HepG2 (cell line): ENCODE data around the gene DMXL2. TPM values are rescaled to one million over a fixed set of nuclear protein-coding genes. Genes with fewer than 3 reads are reported as not detected.

Source experiments
- ADNP ChIP-seq: sonication (generic); formaldehyde crosslinking; IDR thresholded peaks from 2 replicates; pipeline ENCODE4 v1.4.0; 2020; ENCODE audit warnings: missing genetic modification reagents
- AGO2 ChIP-seq: fragments of 200-400 bp; formaldehyde crosslinking; optimal IDR thresholded peaks from 2 replicates; pipeline ENCODE3; 2017; ENCODE audit warnings: mild to moderate bottlenecking, low read depth, low read length, moderate library complexity
- AKAP8 ChIP-seq: sonication (generic); formaldehyde crosslinking; IDR thresholded peaks from 2 replicates; pipeline ENCODE4 v1.5.1; 2020; ENCODE audit warnings: mild to moderate bottlenecking, missing genetic modification reagents
- CBFB ChIP-seq: sonication (generic); formaldehyde crosslinking; IDR thresholded peaks from 2 replicates; pipeline ENCODE4 v1.4.0; 2020; ENCODE audit warnings: missing genetic modification reagents
- CCDC6 ChIP-seq: sonication (generic); formaldehyde crosslinking; IDR thresholded peaks from 2 replicates; pipeline ENCODE4 v1.8.1; 2022; ENCODE audit warnings: mild to moderate bottlenecking, missing genetic modification reagents, moderate library complexity
- DRAP1 ChIP-seq: IDR thresholded peaks from 2 replicates; pipeline ENCODE4 v1.6.1; 2016; ENCODE audit warnings: missing genetic modification reagents, missing compliant biosample characterization
- HES4 ChIP-seq: sonication (generic); formaldehyde crosslinking; IDR thresholded peaks from 2 replicates; pipeline ENCODE4 v1.9.0; 2021; ENCODE audit warnings: mild to moderate bottlenecking, missing genetic modification reagents, borderline replicate concordance
- KDM5A ChIP-seq: fragments of 200-600 bp; sonication (generic); IDR thresholded peaks from 2 replicates; pipeline ENCODE4 v1.7.0; 2018; ENCODE audit warnings: antibody characterized with exemption, mild to moderate bottlenecking, low read length, borderline replicate concordance
- KDM5B ChIP-seq: sonication (generic); formaldehyde crosslinking; IDR thresholded peaks from 2 replicates; pipeline ENCODE4 v1.4.0; 2020; ENCODE audit warnings: missing genetic modification reagents, mild to moderate bottlenecking, borderline replicate concordance
- KMT2A ChIP-seq: sonication (generic); formaldehyde crosslinking; IDR thresholded peaks from 2 replicates; pipeline ENCODE4 v1.4.0; 2020; ENCODE audit warnings: missing genetic modification reagents
- MED1 ChIP-seq: sonication (generic); formaldehyde crosslinking; IDR thresholded peaks from 2 replicates; pipeline ENCODE4 v1.4.0; 2020; ENCODE audit warnings: missing genetic modification reagents
- NAIF1 ChIP-seq: sonication (generic); formaldehyde crosslinking; IDR thresholded peaks from 2 replicates; pipeline ENCODE4 v1.5.0; 2020; ENCODE audit warnings: mild to moderate bottlenecking, missing genetic modification reagents, borderline replicate concordance
- NBN ChIP-seq: fragments of 450-650 bp; conservative IDR thresholded peaks from 2 replicates; pipeline ENCODE4 v1.6.1; 2017
- PCBP1 ChIP-seq: fragments of 200-400 bp; formaldehyde crosslinking; IDR thresholded peaks from 2 replicates; pipeline ENCODE4 v1.6.1; 2017; ENCODE audit warnings: mild to moderate bottlenecking, low read depth, low read length, borderline replicate concordance
- POGZ ChIP-seq: sonication (generic); formaldehyde crosslinking; IDR thresholded peaks from 2 replicates; pipeline ENCODE4 v1.4.0; 2020; ENCODE audit warnings: mild to moderate bottlenecking, missing genetic modification reagents
- SPEN ChIP-seq: sonication (generic); formaldehyde crosslinking; IDR thresholded peaks from 2 replicates; pipeline ENCODE4 v1.5.1; 2020; ENCODE audit warnings: low read depth, mild to moderate bottlenecking, missing genetic modification reagents
- TBP ChIP-seq: sonication (generic); formaldehyde crosslinking; IDR thresholded peaks from 2 replicates; pipeline ENCODE4 v1.5.0; 2020; ENCODE audit warnings: missing genetic modification reagents
- TBX2 ChIP-seq: sonication (generic); formaldehyde crosslinking; IDR thresholded peaks from 2 replicates; pipeline ENCODE4 v1.5.0; 2020; ENCODE audit warnings: missing genetic modification reagents, mild to moderate bottlenecking, borderline replicate concordance
- TFDP1 ChIP-seq: IDR thresholded peaks from 2 replicates; pipeline ENCODE4 v1.6.1; 2016; ENCODE audit warnings: missing compliant biosample characterization, missing genetic modification reagents, borderline replicate concordance
- THAP11 ChIP-seq: IDR thresholded peaks from 2 replicates; pipeline ENCODE4 v1.6.1; 2016; ENCODE audit warnings: missing biosample characterization, missing genetic modification reagents
- YEATS2 ChIP-seq: sonication (generic); formaldehyde crosslinking; IDR thresholded peaks from 2 replicates; pipeline ENCODE4 v1.4.0; 2020; ENCODE audit warnings: missing genetic modification reagents, borderline replicate concordance
- ZFP1 ChIP-seq: IDR thresholded peaks from 2 replicates; pipeline ENCODE4 v1.6.1; 2016
- ZFY ChIP-seq: sonication (generic); formaldehyde crosslinking; IDR thresholded peaks from 2 replicates; pipeline ENCODE4 v1.4.0; 2020; ENCODE audit warnings: missing genetic modification reagents
- ZNF251 ChIP-seq: sonication (generic); formaldehyde crosslinking; IDR thresholded peaks from 2 replicates; pipeline ENCODE4 v1.9.0; 2021; ENCODE audit warnings: mild to moderate bottlenecking, missing genetic modification reagents
- ZNF326 ChIP-seq: sonication (generic); formaldehyde crosslinking; IDR thresholded peaks from 2 replicates; pipeline ENCODE4 v1.4.0; 2020; ENCODE audit warnings: missing genetic modification reagents, borderline replicate concordance
- ZNF564 ChIP-seq: sonication (generic); formaldehyde crosslinking; IDR thresholded peaks from 2 replicates; pipeline ENCODE4 v1.8.1; 2023; ENCODE audit warnings: mild to moderate bottlenecking, missing genetic modification reagents
- ZNF691 ChIP-seq: sonication (generic); formaldehyde crosslinking; IDR thresholded peaks from 2 replicates; pipeline ENCODE4 v1.4.0; 2020; ENCODE audit warnings: missing genetic modification reagents, low read depth, mild to moderate bottlenecking, borderline replicate concordance
- polyA plus RNA-seq, 8 experiments: library from polyadenylated mRNA; depleted of rRNA in 3 of 8; stranded (reverse) in 7 of 8; unstranded in 1 of 8; fragments of >200 nt; fragmentation: Illumina TruSeq in 4 of 8; extraction: Trizol in 4 of 8; gene quantifications; 2 replicates each; pipeline versions ENCODE4 v1.2.1 to v1.2.3, GENCODE V29; 2011 to 2016; ENCODE audit warnings: low read depth in 4 of 8, missing spikeins in 1 of 8, mixed read lengths in 1 of 8; ENCODE audit not compliant: insufficient read depth in 1 of 8
- total RNA-seq, 5 experiments: library from RNA; depleted of rRNA; stranded (reverse); fragments of >200 nt; fragmentation: Illumina TruSeq; extraction: Trizol; gene quantifications; 2 replicates each; pipeline ENCODE4 v1.2.3, GENCODE V29; 2016; ENCODE audit warnings: low read depth in 1 of 5
- TF ChIP-seq, protein P1 (sequence below): sonication (generic); formaldehyde crosslinking; conservative IDR thresholded peaks from 2 replicates; pipeline ENCODE4 v1.8.0; 2022; ENCODE audit warnings: low read depth, missing genetic modification reagents

The DMXL2 gene
- total and polyA plus RNA-seq, 2 of the 13 experiments (the other 11 are each of a cell fraction or from before 2014, with no cell fraction given), result 11.6 to 15.3 TPM

- TF ChIP-seq ZFP1 (CRISPR knock-in tag) (no peak), ZNF691 (CRISPR knock-in tag) (peak; percentile 19; the same call in 1 of the 2 replicates), TBP (CRISPR knock-in tag) (no peak), NAIF1 (CRISPR knock-in tag) (no peak), NBN (no peak), YEATS2 (CRISPR knock-in tag) (no peak), KMT2A (0 out of 2 replicates have a peak, but pooled peaks have one; percentile 46), AGO2 (peak; percentile 40), ADNP (no peak), TFDP1 (CRISPR knock-in tag) (no peak), TBX2 (CRISPR knock-in tag) (peak; percentile 9; the same call in 1 of the 2 replicates), MED1 (CRISPR knock-in tag) (no peak), SPEN (CRISPR knock-in tag) (no peak), THAP11 (0 out of 2 replicates have a peak, but pooled peaks have one; percentile 5), CCDC6 (CRISPR knock-in tag) (0 out of 2 replicates have a peak, but pooled peaks have one; percentile 3), POGZ (CRISPR knock-in tag) (no peak), ZNF564 (CRISPR knock-in tag) (peak; percentile 43; the same call in 1 of the 2 replicates), ZNF251 (CRISPR knock-in tag) (no peak), DRAP1 (CRISPR knock-in tag) (no peak), ZNF326 (CRISPR knock-in tag) (no peak), KDM5A (no peak), ZFY (CRISPR knock-in tag) (no peak), CBFB (CRISPR knock-in tag) (no peak), AKAP8 (CRISPR knock-in tag) (no peak), KDM5B (CRISPR knock-in tag) (no peak; the same call in 1 of the 2 replicates), HES4 (no peak), PCBP1 (no peak)
- TF ChIP-seq, protein P1, sequence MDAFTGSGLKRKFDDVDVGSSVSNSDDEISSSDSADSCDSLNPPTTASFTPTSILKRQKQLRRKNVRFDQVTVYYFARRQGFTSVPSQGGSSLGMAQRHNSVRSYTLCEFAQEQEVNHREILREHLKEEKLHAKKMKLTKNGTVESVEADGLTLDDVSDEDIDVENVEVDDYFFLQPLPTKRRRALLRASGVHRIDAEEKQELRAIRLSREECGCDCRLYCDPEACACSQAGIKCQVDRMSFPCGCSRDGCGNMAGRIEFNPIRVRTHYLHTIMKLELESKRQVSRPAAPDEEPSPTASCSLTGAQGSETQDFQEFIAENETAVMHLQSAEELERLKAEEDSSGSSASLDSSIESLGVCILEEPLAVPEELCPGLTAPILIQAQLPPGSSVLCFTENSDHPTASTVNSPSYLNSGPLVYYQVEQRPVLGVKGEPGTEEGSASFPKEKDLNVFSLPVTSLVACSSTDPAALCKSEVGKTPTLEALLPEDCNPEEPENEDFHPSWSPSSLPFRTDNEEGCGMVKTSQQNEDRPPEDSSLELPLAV (CRISPR knock-in tag), result no peak
Measured at GRCh38 chr15:51621936-51622603, 501 bp downstream of the DMXL2 start (continued).
